ENCODE measurements around the gene ONECUT1. TPM values are rescaled to one million over a fixed set of nuclear protein-coding genes. Genes with fewer than 3 reads are reported as not detected.

ONECUT1 gene
- total RNA-seq, 1 experiment from 2014 or later: not detected

Other genes starting within 250 kb of the ONECUT1 start
- 159 and 164 TPM in 2 replicates for gene ARPP19, start 221.3 kb downstream of the ONECUT1 start, total RNA-seq (2014; rRNA removed; shearing (Covaris generic))
- 2.0 and 4.0 TPM in 2 replicates for gene ATOSA, start 110.9 kb downstream of the ONECUT1 start, total RNA-seq (2014; rRNA removed; shearing (Covaris generic))